22Rv1 (cell line): Measurements from ENCODE around the gene FBXO31.

Source experiments
- H3K27ac ChIP-seq: fragments of 450-650 bp; 2 replicates; pipeline ENCODE4 v1.5.1; 2017
- ZFX ChIP-seq: fragments of 450-650 bp; IDR thresholded peaks from 2 replicates; pipeline ENCODE4 v1.6.1; 2017; ENCODE audit warnings: antibody characterized with exemption, borderline replicate concordance
- TF ChIP-seq, protein P1 (sequence below): fragments of 450-650 bp; IDR thresholded peaks from 2 replicates; pipeline ENCODE4 v1.5.1; 2017; ENCODE audit warnings: mild to moderate bottlenecking

Gene FBXO31

DNA sequence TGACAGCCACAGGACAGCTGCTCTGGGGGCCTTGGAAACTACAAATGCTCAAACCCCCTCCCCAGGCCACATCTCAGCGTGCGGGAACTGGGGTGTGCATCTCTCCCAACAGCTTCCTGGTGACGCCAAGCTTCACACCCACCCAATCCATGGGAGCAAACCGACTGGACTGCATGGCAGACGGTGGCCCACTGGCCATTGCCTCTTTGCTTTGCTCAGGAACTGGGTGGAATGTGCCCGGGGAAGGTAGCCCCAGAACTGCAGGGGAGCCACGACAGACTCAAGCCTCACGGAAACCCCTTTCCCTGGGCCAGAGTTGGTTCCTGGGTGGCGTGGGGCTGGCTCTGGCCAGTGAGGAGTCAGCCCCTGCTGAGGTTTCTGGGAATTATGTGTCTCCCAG, 61.2 kb downstream of the FBXO31 start:
- TF ChIP-seq, protein P1, sequence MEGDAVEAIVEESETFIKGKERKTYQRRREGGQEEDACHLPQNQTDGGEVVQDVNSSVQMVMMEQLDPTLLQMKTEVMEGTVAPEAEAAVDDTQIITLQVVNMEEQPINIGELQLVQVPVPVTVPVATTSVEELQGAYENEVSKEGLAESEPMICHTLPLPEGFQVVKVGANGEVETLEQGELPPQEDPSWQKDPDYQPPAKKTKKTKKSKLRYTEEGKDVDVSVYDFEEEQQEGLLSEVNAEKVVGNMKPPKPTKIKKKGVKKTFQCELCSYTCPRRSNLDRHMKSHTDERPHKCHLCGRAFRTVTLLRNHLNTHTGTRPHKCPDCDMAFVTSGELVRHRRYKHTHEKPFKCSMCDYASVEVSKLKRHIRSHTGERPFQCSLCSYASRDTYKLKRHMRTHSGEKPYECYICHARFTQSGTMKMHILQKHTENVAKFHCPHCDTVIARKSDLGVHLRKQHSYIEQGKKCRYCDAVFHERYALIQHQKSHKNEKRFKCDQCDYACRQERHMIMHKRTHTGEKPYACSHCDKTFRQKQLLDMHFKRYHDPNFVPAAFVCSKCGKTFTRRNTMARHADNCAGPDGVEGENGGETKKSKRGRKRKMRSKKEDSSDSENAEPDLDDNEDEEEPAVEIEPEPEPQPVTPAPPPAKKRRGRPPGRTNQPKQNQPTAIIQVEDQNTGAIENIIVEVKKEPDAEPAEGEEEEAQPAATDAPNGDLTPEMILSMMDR: no peak
- TF ChIP-seq ZFX: no peak
- H3K27ac ChIP-seq: no peak overlapping the region

DNA sequence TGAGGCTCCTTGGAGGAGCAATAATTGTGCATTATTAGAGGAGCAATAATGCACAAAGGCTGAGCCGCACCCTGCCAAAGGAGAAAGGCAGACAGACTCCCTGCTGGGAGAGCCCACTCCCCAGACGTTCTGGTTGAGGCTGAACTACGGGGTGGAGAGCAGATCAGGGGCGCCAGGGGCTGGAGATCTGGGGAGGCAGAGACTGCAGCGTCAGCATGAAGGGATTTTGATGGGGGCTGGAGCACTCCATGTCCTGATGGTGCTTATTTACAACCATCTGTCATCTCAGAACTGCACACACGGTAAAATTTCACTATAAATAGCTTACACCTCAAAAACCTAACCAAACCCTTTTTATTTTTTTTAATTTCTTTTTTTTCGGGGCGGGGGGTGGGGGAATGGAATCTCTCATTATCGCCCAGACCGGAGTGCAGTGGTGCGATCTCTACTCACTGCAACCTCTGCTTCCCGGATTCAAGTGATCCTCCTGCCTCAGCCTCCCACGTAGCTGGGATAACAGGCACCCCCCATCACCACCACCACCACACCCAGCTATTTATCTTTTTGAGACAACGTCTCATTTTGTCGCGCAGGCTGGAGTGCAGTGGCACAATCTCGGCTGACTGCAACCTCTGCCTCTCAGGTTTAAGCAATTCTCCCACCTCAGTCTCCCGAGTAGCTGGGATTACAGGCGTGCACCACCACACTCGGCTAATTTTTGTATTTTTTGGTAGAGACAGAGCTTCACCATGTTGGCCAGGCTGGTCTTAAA, 62.1 kb downstream of the FBXO31 start:
- TF ChIP-seq ZFX: no peak
- TF ChIP-seq, protein P1: no peak
- H3K27ac ChIP-seq: no peak overlapping the region

DNA sequence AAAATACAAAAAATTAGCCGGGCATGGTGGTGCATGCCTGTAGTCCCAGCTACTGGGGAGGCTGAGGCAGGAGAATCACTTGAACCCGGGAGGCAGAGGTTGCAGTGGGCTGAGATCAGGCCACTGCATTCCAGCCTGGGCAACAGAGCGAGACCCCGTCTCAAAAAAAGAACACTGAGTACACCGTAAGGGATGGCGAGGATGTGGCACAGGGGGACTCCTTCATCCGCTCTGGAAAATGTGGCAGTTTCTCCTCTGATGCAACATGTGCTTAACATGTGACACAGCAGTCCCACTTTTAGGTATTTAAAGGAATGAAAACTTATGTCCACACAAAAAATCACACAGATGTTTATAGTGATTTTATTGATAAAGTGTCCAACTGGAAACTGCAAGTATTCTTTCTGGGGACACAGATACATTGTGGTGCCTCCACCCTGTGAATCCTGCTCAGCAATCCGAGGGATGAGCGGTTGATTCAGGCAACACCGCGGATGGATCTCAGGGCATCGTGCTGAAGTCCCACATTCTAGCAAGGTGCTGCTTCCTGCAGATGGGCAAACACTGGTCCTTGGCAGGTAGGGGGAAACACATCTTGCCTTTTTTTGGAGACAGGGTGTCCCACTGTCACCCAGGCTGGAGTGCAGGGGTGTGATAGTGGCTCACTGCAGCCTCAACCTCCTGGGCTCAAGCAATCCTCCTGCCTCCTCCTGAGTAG, 62.9 kb downstream of the FBXO31 start:
- H3K27ac ChIP-seq: no peak overlapping the region
- TF ChIP-seq ZFX: no peak
- TF ChIP-seq, protein P1: no peak

DNA sequence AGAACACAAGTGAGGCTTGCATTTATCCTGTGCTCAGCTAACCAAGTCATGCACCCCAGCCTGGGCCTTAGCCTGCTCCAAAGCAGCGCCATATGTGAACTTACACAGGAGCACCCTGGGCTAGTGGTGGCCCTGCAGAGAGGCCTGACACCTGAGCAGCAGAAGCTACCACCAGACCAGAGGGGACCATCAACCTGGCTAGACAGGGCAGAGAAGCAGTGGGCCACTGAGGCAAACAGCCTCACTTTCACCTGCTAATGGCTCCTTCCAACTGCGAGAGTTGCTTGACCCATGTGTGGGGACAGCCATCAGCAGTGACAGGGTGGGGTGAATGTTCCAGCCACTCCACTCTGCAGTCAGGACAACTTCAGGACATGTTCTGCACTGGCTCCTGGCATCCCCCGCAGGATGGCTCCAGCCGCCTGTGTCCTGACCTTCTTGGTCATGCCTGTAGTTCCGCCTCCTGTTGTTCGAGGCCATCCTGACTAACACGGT, 63.5 kb downstream of the FBXO31 start:
- H3K27ac ChIP-seq: no peak overlapping the region
- TF ChIP-seq ZFX: no peak
- TF ChIP-seq, protein P1: no peak

DNA sequence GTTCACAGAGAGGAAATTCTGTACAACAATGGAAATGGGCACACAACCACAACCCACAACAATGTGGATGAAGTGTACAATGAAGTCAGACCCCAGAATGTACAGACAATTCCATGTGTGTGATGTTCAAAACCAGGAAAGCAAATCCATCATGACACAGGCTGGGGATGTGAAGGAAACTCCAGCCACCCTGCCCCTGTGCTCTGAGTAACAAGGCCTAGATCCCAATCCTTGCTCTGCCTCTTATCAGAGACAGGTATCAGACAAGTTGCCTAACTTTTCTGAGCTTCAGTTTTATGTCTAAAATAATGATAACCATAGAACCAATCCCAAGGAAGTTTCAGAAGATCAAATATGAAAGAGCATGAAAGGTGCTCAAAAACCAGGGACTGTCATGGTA, 64.6 kb downstream of the FBXO31 start:
- TF ChIP-seq ZFX: no peak
- TF ChIP-seq, protein P1: no peak
- peak overlapping the region; percentile 87; the same call in 1 of the 2 replicates for H3K27ac ChIP-seq

DNA sequence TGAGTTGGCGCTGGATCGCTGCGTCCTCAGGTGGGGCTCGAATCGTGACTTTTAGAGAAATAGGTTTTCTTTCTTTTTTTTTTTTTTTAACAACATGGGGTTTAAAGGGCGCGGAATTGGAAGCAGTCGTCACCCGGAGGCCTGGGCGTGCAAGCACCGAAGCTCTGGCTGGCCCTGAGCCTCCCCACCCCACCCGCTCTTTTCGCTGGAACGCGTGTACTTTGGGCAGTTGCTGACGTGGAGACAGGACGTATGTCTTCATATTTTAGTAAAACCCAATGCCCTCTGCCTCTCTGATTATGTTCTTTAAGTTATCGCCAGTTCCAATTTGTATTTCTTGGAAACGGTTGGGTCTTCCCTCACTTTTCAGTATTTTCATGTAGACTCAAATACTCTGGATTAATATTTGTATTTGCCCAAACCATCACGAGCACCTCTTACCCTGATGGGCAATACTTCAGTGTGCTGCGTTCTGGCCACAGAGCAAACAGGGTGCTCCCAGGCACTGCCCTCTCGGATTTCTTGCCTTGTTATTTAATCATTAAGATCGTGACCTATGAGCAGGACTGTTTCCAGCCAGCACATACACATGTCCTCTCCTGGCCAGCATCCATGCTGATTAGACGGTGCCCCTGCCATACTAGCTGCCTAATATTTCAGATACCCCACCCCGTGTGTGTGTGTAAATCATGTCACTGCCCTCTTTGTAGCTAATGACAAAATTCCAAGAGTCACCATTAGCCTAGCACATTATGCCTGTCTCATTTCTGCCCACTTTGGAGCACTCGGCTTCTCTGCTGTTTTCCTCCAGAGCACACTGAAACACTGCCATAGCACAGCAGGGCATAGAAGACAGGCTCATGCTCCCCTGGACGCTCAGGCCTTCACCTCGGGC, 65.6 kb downstream of the FBXO31 start:
- peak overlapping the region; percentile 87 for H3K27ac ChIP-seq
- TF ChIP-seq, protein P1: no peak
- TF ChIP-seq ZFX: no peak
